ENCODE data around the gene WHRN.

The WHRN gene

GRCh38 chr9:114492991-114493390 is 12.3 kb downstream of the WHRN start:
- DNase-seq (ENCODE audit: low read depth, low spot score) = no peak

GRCh38 chr9:114491430-114492003 is 13.8 kb downstream of the WHRN start:
- no peak for DNase-seq (ENCODE audit: low read depth, low spot score)

- DNase-seq (ENCODE audit: low read depth, low spot score) = no peak
These were observed 15.3 kb downstream of the WHRN start for GRCh38 chr9:114489928-114490327.

- DNase-seq (ENCODE audit: low read depth, low spot score) = no peak
These were observed 16.7 kb downstream of the WHRN start for GRCh38 chr9:114488398-114489129.

GRCh38 chr9:114487607-114488300 is 17.5 kb downstream of the WHRN start:
- DNase-seq (ENCODE audit: low read depth, low spot score) = peak; percentile 42

GRCh38 chr9:114486205-114486963 is 18.9 kb downstream of the WHRN start:
- no peak for DNase-seq (ENCODE audit: low read depth, low spot score)

- DNase-seq (ENCODE audit: low read depth, low spot score) = no peak
These were observed 20.3 kb downstream of the WHRN start for GRCh38 chr9:114484854-114485443.

GRCh38 chr9:114484215-114484853 is 20.9 kb downstream of the WHRN start:
- DNase-seq (ENCODE audit: low read depth, low spot score) = no peak

- no peak for DNase-seq (ENCODE audit: low read depth, low spot score)
These were observed 21.8 kb downstream of the WHRN start for GRCh38 chr9:114483499-114483898.

GRCh38 chr9:114482593-114482992 is 22.7 kb downstream of the WHRN start:
- DNase-seq (ENCODE audit: low read depth, low spot score) = no peak

GRCh38 chr9:114481789-114482188 is 23.5 kb downstream of the WHRN start:
- DNase-seq (ENCODE audit: low read depth, low spot score) = no peak

- no peak for DNase-seq (ENCODE audit: low read depth, low spot score)
These were observed 24.4 kb downstream of the WHRN start for GRCh38 chr9:114480746-114481435.

- no peak for DNase-seq (ENCODE audit: low read depth, low spot score)
These were observed 26.4 kb downstream of the WHRN start for GRCh38 chr9:114478871-114479270.

- DNase-seq (ENCODE audit: low read depth, low spot score) = no peak
These were observed 26.8 kb downstream of the WHRN start for GRCh38 chr9:114478459-114478858.

- DNase-seq (ENCODE audit: low read depth, low spot score) = no peak
These were observed 27.6 kb downstream of the WHRN start for GRCh38 chr9:114477642-114478041.

- DNase-seq (ENCODE audit: low read depth, low spot score) = no peak
These were observed 28.3 kb downstream of the WHRN start for GRCh38 chr9:114476891-114477469.

GRCh38 chr9:114475412-114476135 is 29.7 kb downstream of the WHRN start:
- no peak for DNase-seq (ENCODE audit: low read depth, low spot score)

GRCh38 chr9:114474425-114474824 is 30.8 kb downstream of the WHRN start:
- no peak for DNase-seq (ENCODE audit: low read depth, low spot score)

GRCh38 chr9:114473447-114473801 is 31.8 kb downstream of the WHRN start:
- no peak for DNase-seq (ENCODE audit: low read depth, low spot score)

Measured in activated naive CD8-positive, alpha-beta T cell treated with anti-CD3 and anti-CD28 coated beads, Interleukin-2, amount 50 U/mL, for 16 hours (primary cell).